NCI-H128 (cell line): Measurements from ENCODE around the gene PRSS12.

Source experiments
- DNase-seq: peaks from one replicate; lab custom pipeline; 2025; ENCODE audit not compliant: unreplicated experiment; lab: John Stamatoyannopoulos, UW

PRSS12 gene

DNA sequence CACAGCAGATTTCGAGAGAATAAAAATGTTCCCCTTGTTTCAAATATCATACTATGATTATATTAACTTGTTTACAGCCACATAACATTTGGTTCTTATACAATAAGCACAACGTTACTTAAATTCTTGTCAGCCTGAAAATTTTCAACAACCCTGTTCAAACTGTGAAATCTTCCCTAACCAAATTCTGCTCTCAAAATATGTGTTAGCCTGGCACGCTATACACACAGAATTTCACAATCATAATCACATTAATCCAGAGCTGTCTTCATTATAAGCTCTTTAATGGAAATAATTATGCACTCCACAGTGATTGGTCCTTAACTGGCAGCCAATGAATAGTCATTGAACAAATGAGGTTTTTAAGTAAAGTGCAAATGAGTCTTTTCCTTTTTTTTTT lies 7.3 kb upstream of the PRSS12 start:
- no peak for DNase-seq

DNA sequence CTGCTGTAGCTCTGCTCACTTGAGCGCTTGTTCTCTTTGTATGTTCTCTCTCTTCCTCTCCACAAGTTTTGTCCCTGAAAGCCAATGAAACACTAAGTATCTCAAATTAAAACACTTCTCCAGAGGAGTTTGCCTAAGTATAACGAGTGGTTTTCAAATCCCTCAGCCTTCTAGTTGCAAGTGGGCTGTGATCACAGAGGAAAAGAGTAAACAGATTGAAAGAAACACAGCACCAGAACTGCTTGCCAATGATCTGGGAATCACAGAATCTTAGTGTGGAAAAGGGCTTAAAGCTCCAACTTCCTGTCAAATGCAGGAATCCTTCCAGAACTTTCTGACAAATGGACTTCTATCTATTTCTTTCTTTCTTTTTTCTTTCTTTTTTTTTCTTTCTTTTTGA lies 4.8 kb upstream of the PRSS12 start:
- no peak for DNase-seq

GRCh38 chr4:118356731-118357130 lies 3.9 kb upstream of the PRSS12 start:
- no peak for DNase-seq

DNA sequence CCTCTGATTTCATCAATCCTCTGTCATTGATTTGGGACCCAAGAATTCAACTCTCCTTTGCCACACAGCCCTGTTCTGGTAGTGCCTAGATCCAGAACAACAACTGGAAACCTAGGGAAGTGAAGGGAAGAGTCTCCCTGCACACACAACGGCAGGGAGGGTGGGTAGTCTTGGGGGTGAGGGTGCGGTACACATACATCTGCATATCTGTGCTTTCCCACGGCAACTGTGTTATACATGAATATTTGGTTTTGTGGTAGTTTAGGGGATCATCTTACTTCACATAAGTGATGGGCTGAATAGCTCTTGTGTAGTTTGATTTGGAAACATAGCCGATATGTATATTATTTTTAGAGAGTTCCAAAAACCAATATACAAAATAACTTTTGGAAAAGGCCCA lies 3.3 kb upstream of the PRSS12 start:
- DNase-seq, result no peak

- DNase-seq, result no peak
These were observed 2.1 kb upstream of the PRSS12 start for GRCh38 chr4:118354913-118355312.

DNA sequence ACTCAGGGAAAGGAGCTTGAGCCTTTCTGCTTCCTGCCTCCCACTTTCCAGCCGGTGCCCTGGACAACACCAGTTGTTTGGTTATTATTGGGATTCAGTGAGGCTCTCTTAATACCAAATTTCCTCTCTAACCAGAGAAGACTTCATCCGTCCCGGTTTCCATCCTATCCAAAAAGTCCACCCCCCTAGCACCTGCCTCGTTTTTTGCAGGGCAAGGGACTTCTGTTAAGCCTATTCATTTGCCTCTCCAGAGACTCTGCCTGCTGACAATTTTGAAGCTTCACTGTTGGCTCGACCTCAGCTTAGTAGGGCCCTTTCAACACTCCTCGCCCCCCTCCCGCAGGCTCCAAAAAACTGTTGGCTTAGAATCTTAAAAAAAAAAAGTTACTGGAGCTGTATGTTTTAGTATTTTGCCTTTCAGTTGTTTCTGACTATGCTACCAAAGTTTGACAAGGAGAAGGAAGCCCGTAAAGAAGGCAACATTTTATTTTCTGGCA lies 779 bp upstream of the PRSS12 start:
- DNase-seq, result no peak

GRCh38 chr4:118351851-118352827 lies 664 bp downstream of the PRSS12 start:
- no peak for DNase-seq

- DNase-seq, result no peak
These were observed 1.8 kb downstream of the PRSS12 start for GRCh38 chr4:118350961-118351360.

- no peak for DNase-seq
These were observed 3.9 kb downstream of the PRSS12 start for GRCh38 chr4:118348886-118349285.

DNA sequence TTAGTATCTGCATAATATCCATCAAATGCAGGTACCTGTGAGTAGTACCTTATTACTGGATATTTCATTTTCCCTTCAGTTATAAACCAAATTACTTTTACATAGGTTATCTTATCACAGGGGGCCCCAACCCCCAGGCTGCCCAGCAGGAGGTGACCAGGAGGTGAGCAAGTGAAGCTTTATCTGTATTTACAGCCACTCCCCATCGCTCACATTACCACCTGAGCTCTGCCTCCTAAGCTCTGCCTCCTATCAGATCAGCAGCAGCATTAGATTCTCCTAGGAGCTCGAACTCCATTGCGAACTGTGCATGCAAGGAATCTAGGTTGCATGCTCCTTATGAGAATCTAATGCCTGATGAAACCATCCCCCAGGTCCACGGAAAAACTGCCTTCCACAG lies 6.3 kb downstream of the PRSS12 start:
- no peak for DNase-seq

DNA sequence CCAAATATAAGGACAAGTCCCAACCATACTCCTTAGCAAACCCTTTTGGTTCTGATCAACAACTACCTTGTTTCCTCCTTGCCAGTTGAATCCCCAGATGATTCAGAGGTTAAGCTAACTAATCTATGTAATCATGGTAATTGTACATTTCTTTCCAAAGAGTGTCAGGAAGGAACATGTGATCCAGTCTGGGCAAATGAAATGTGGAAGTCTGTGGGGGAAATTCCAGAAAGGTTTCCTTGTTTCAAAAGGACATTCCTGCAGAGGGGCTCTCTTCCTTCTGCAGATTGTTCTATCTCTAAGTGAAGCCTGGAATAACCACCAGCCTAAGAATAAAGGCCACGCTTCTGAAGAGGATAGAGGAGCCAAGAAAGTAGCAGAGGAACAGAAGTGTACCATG lies 7.0 kb downstream of the PRSS12 start:
- DNase-seq, result no peak

GRCh38 chr4:118344801-118345200 lies 8.0 kb downstream of the PRSS12 start:
- no peak for DNase-seq

DNA sequence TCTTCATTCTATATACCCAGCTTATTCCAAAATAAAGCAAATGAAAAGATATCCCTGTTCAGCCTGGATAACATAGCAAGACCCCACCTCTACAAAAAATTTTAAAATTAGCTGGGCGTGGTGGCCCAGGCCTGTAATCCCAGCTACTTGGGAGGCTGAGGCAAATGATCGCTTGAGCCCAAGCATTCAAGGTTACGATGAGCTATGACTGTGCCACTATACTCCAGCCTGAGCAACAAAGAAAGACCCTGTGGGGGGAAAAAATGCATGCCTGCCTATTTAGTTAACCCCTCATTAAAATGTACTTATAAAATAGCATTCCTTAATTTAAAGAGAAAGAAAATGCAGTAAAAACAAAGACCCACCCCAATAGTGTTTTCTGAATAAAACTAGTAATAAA lies 9.3 kb downstream of the PRSS12 start:
- no peak for DNase-seq

DNA sequence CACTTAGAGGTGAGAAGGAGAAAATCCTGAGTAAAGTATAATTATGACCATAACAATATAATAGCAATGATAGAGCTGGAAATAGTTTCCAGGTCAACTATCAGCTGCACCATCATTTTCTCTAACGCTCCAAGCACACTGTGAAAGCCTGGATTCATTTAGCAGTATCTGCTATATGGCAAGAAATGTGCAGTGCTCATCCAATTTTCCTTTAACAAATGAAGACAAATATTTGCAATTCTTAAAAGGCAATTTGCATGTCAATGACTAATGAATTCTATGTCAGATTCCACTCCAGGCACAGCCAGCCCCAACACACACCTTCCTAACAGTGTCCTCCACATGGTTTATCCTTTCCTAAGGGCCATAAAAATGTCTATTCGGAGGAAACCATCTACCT lies 12.7 kb downstream of the PRSS12 start:
- DNase-seq, result no peak

DNA sequence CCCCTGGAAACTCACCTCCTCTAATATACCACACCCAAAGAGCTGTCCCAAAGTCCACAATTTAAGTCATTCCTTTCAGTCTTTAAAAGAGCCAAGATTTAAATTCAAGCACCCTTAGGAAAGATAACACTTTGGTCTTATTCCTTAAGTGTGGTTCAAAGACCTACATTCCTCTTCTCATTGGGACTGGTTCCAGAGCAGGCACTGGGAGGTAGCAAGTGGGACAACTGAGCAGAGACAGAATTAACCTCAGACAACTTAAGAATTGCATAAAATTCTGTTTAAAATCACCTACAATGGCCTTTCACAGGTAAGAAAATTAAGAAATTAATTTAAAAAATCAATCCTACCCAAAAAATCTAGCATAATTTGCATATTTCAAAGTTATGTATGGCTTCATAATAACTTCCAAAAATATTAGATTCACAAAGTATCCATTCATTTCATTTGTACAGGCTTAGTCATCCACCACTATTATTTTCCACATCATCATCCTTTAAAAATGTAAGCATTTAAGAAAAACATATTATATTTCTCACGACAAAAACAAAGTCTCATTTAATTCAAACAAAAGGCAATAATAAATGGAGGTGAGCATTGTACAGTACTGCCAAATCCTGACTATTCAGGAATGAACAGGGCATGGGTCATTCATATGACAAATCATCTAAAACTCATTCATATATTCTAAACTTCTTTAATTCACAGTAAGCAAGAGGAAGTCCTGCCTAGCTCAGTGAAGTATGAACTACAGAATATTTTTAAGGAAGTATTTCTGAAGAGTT lies 13.6 kb downstream of the PRSS12 start:
- no peak for DNase-seq

DNA sequence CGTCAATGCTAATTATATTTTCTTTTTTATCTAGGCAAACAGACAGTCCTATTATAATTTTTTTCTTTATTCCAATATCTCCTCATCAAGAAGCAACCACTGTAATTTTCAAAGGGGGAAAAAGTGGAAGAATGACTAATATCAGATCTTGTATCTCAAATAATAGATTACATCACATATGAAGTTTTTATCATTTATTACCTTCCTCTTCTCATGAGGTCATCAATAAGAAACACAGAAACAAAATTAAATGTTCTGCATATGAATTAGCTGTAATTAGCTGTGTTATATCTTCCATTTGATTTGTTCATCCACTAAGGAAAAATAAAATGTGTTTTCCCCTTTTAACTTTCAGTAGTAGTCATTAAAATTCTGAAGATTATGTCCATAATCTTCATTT lies 14.3 kb downstream of the PRSS12 start:
- DNase-seq, result no peak

DNA sequence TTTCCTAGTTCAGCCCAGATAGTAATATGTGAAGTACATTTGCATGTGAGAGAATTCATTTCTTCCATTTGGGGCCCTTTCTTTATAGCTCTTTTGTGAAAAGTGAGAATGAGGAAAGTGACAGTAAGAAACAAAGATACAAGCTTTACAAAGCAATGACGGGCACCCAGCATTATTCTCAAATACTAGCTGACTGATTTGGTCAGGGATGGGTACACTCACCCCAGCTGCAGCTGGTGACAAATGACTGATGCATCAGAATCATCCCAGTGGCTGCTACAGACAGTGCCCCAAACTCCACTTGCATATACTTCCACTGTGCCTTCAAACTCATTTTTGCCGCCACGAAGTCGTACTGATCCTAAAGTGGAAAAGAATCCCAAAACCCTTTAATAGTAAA lies 14.8 kb downstream of the PRSS12 start:
- DNase-seq, result no peak

GRCh38 chr4:118335774-118336173 lies 17.0 kb downstream of the PRSS12 start:
- DNase-seq, result no peak

- DNase-seq, result no peak
These were observed 17.5 kb downstream of the PRSS12 start for GRCh38 chr4:118335324-118335723.

DNA sequence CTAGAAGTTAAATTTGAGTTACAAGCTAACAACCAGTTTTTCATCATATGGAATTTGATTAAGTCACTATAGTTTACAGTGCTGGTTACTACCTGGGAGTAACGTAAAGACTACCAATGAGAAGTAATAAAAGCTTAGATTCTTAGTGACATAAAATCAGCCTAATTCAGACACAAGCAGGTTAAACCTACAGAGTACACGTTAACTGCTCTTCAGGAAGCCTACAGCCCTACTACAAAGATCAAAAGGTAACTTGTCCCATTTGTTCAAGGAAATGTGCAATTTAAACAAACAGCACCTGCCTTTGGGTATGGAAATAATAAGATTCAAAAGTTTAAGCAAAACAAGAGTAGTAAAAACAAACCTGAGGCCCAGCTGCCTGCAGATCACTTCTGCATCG lies 21.5 kb downstream of the PRSS12 start:
- DNase-seq, result no peak

DNA sequence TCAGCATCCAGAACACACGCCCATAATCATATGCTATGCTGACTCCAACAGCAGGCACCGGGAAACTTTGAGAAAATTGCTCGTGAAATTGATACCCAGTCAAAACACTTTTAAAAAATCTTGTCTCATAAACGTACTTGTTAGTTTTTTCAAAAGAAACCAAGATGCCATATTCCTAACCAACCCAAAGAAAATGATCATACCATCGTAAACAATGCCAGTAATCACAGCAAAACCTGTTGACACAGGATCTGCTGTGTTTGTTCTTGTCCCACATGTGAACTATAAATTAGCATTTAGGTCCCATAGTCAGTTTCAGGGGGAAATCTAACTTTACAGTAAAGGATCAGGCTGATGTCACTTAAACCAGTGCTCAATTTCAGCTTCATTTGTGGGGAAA lies 23.0 kb downstream of the PRSS12 start:
- no peak for DNase-seq
